Activated CD4-positive, alpha-beta T cell treated with anti-CD3 and anti-CD28 coated beads for 36 hours (primary cell): ENCODE data around the gene CACNA1B. TPM values are rescaled to one million over a fixed set of nuclear protein-coding genes. Genes with fewer than 3 reads are reported as not detected.

ENCODE experiments used
- ATAC-seq: fragments of 200-7000 bp; cut with Tn5 transposase; one replicate; pipeline ENCODE4 v1.10.0; 2021; ENCODE audit warnings: mild to moderate bottlenecking, moderate library complexity
- CTCF ChIA-PET: fragments of 350-600 bp; sonication (Branson Sonifier 250); formaldehyde crosslinking; loops from one replicate; lab custom pipeline; 2021; ENCODE audit warnings: antibody characterized with exemption; lab: Charles Lee
- POLR2A ChIA-PET: fragments of 350-600 bp; sonication (Branson Sonifier 250); formaldehyde crosslinking; loops from one replicate; lab custom pipeline; 2021; ENCODE audit warnings: antibody characterized with exemption, inconsistent platforms; lab: Charles Lee
- DNase-seq: peaks from one replicate; pipeline ENCODE4 v3.0.0-alpha.2; 2020
- H3K27ac Mint-ChIP-seq: one replicate; pipeline ENCODE4 v1.8.0; 2021; ENCODE audit warnings: mixed read lengths
- H3K27me3 Mint-ChIP-seq: one replicate; pipeline ENCODE4 v1.8.0; 2021; ENCODE audit warnings: mixed read lengths
- H3K36me3 Mint-ChIP-seq: one replicate; pipeline ENCODE4 v1.8.0; 2021; ENCODE audit warnings: low read depth, mixed read lengths
- H3K4me1 Mint-ChIP-seq: one replicate; pipeline ENCODE4 v1.8.0; 2021; ENCODE audit warnings: mixed read lengths
- H3K4me3 Mint-ChIP-seq: one replicate; pipeline ENCODE4 v1.8.0; 2021; ENCODE audit warnings: mild to moderate bottlenecking, moderate library complexity, mixed read lengths
- H3K9me3 Mint-ChIP-seq: one replicate; pipeline ENCODE4 v1.8.0; 2021; ENCODE audit warnings: low read depth, mixed read lengths
- intact Hi-C, 2 experiments: fragments of 100-400 bp; cut with DNase I in 1 of 2; cut with micrococcal nuclease in 1 of 2; formaldehyde crosslinking; loops; one replicate each; pipeline versions ENCODE4 v1.14.2 to v1.15.1; 2022 to 2024; cut with DNase I, micrococcal nuclease
- total RNA-seq, 2 experiments: library from RNA; stranded (reverse); gene quantifications; one replicate each; pipeline ENCODE4 v1.2.3, GENCODE V29; 2021

Gene CACNA1B
- total RNA-seq, 2 experiments from 2014 or later: 0.05 to 0.07 TPM

- no peak overlapping the region for H3K4me3 Mint-ChIP-seq
- ATAC-seq (no peak), DNase-seq (no peak)
- H3K9me3 Mint-ChIP-seq: no peaks in the 10 kb centered on the region
- CTCF ChIA-PET: no interaction called here
- H3K4me1 Mint-ChIP-seq: no peaks in the 10 kb centered on the region
- POLR2A ChIA-PET: interaction anchor here (0.6 kb wide), 1 partner anchor 366 kb away, joined by 4 read pairs; no protein-coding TSS in a partner anchor
- H3K27me3 Mint-ChIP-seq: no peaks in the 10 kb centered on the region
- intact Hi-C loops: no loop called here
- H3K36me3 Mint-ChIP-seq: no peaks in the 10 kb centered on the region
- H3K27ac Mint-ChIP-seq: no peak overlapping the region
These were observed 15.0 kb downstream of the CACNA1B start for GRCh38 chr9:137892424-137893191.

GRCh38 chr9:137893670-137894069 is 16.1 kb downstream of the CACNA1B start:
- Mint-ChIP-seq H3K36me3 (no peaks in the 10 kb centered on the region), H3K9me3 (peaks cover 5% of the 10 kb centered on the region), H3K27me3 (no peaks in the 10 kb centered on the region), H3K4me3 (no peak overlapping the region), H3K27ac (no peak overlapping the region), H3K4me1 (no peaks in the 10 kb centered on the region)
- intact Hi-C loops: no loop called here
- DNase-seq (no peak), ATAC-seq (no peak)
- ChIA-PET CTCF (no interaction called here), POLR2A (no interaction called here)

DNA sequence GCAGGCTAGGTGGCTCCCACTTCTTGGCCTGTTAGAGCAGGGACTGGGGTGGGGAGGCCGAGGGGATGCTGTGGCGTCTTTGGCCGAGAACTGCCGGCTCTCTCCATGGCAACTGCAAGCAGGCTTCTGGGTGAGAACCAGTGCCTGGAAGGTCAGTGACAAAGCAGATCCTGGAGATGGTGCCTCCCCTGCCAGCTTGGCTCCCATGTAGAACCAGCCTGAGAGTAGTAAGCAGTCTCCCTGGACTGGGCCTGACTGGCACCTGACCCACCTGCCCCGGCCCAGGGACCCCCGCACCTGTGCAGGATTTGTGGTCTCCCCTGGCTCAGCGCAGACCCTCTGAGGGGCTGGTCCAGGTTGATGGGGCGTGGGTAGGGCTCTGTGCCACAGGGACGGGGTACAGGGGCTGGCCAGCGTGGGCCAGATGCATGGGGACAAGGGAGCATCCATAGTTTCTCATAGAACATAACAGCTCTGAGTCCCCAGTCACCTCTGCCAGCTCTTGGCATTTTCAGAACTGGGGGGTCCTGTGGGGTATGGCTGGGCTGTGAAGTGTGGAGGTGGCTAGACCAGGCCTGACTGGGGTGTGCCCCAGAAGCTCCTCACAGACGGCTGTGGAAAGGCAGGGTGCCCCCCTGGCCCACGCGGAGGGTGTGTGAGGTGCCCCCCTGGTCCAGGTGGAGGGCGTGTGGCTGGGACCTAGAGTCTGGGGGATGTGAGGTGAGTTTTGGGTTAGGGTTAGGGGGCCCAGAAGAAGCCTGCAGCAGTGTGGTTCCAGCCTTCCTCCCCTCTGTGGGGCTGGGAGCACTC is 22.2 kb downstream of the CACNA1B start:
- no peak overlapping the region for H3K4me3 Mint-ChIP-seq
- H3K36me3 Mint-ChIP-seq: no peaks in the 10 kb centered on the region
- intact Hi-C loops: no loop called here
- DNase-seq (no peak), ATAC-seq (no peak)
- H3K27me3 Mint-ChIP-seq: peaks cover 14% of the 10 kb centered on the region
- H3K27ac Mint-ChIP-seq: no peak overlapping the region
- ChIA-PET POLR2A (no interaction called here), CTCF (no interaction called here)
- no peaks in the 10 kb centered on the region for H3K4me1 Mint-ChIP-seq
- peaks cover 5% of the 10 kb centered on the region for H3K9me3 Mint-ChIP-seq

DNA sequence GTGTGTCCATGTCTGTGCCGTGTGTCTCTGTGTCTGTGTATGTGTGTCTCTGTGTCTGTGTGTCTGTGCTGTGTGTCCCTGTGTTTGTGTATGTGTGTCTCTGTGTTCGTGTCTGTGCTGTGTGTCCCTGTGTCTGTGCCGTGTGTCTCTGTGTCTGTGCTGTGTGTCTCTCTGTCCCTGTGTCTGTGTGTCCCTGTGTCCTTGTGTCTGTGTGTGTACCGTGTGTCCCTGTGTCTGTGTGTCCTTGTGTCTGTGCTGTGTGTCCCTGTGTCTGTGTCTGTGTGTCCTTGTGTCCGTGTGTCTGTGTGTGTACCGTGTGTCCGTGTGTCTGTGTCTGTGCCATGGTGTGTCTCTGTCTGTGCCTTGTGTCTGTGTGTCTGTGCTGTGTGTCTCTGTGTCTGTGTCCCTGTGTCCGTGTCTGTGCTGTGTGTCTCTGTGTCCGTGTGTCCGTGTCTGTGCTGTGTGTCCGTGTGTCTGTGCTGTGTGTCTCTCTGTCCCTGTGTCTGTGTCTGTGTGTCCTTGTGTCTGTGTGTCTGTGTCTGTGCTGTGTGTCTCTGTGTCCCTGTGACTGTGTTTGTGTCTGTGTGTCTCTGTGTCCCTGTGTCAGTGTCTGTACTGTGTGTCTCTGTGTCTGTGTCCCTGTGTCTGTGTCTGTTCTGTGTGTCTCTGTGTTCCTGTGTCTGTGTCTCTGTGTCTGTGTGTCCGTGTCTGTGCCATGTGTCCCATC is 23.2 kb downstream of the CACNA1B start:
- no peaks in the 10 kb centered on the region for H3K4me1 Mint-ChIP-seq
- POLR2A ChIA-PET: no interaction called here
- H3K36me3 Mint-ChIP-seq: no peaks in the 10 kb centered on the region
- H3K27ac Mint-ChIP-seq: no peak overlapping the region
- intact Hi-C loops: no loop called here
- no peak overlapping the region for H3K4me3 Mint-ChIP-seq
- no peak for ATAC-seq
- DNase-seq: no peak
- H3K27me3 Mint-ChIP-seq: peaks cover 14% of the 10 kb centered on the region
- CTCF ChIA-PET: no interaction called here
- H3K9me3 Mint-ChIP-seq: peaks cover 5% of the 10 kb centered on the region

DNA sequence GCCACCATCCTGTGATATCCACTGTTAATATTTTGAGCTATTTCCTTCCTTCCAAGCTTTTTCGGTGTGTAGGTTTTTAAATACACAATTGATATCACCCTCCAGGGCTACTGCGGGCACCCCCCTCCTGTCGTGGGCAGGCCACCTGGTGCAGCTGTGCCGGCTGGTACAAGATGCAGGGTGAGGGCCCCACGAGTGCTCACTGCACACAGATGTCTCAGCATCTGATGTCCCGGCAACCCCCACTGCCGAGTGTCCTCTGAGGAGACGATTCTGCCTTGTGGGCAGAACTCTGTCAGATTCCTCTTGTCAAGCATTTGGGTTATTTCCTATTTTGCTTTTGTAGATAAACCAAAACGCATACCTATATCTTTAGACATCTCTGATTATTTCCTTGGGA is 25.1 kb downstream of the CACNA1B start:
- H3K27me3 Mint-ChIP-seq: peaks cover 14% of the 10 kb centered on the region
- intact Hi-C loops: no loop called here
- ATAC-seq (no peak), DNase-seq (no peak)
- H3K4me3 Mint-ChIP-seq: no peak overlapping the region
- H3K27ac Mint-ChIP-seq: no peak overlapping the region
- CTCF ChIA-PET: interaction anchor here (0.6 to 1.0 kb wide), 2 partner anchors 11 to 51 kb away, joined by 3 to 5 read pairs; no protein-coding TSS in a partner anchor
- POLR2A ChIA-PET: no interaction called here
- H3K4me1 Mint-ChIP-seq: no peaks in the 10 kb centered on the region
- peaks cover 5% of the 10 kb centered on the region for H3K9me3 Mint-ChIP-seq
- H3K36me3 Mint-ChIP-seq: no peaks in the 10 kb centered on the region

GRCh38 chr9:137905740-137906139 is 28.2 kb downstream of the CACNA1B start:
- ChIA-PET CTCF (no interaction called here), POLR2A (no interaction called here)
- Mint-ChIP-seq H3K27me3 (peaks cover 17% of the 10 kb centered on the region), H3K4me3 (no peak overlapping the region), H3K9me3 (no peaks in the 10 kb centered on the region), H3K36me3 (no peaks in the 10 kb centered on the region), H3K27ac (no peak overlapping the region), H3K4me1 (no peaks in the 10 kb centered on the region)
- DNase-seq (no peak), ATAC-seq (no peak)
- intact Hi-C loops: no loop called here

DNA sequence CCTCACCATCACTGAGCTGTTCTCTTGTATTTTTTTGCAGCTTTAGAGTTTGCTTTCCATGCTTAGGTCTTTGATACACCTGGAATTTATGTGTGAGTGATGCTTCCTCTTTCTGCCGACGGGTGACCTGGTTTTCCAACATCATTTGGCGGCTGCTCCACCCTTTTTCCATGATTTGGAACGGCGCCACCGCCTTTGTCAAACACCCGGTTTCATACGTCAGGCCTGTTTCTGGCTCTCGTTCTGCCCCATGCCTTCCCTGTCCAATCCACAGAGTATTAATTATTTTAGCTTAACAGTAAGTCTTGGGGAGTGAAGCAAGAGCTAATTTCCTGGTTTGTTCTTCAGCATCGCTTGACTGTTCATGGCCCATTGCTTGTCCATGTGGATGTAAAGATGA is 30.2 kb downstream of the CACNA1B start:
- ChIA-PET POLR2A (no interaction called here), CTCF (interaction anchor here (1.0 kb wide), 1 partner anchor 31 kb away, joined by 3 read pairs; no protein-coding TSS in a partner anchor)
- DNase-seq: no peak
- Mint-ChIP-seq H3K4me3 (no peak overlapping the region), H3K36me3 (no peaks in the 10 kb centered on the region), H3K4me1 (no peaks in the 10 kb centered on the region), H3K9me3 (no peaks in the 10 kb centered on the region), H3K27ac (no peak overlapping the region), H3K27me3 (peaks cover 11% of the 10 kb centered on the region)
- intact Hi-C loops: no loop called here
- ATAC-seq: no peak

DNA sequence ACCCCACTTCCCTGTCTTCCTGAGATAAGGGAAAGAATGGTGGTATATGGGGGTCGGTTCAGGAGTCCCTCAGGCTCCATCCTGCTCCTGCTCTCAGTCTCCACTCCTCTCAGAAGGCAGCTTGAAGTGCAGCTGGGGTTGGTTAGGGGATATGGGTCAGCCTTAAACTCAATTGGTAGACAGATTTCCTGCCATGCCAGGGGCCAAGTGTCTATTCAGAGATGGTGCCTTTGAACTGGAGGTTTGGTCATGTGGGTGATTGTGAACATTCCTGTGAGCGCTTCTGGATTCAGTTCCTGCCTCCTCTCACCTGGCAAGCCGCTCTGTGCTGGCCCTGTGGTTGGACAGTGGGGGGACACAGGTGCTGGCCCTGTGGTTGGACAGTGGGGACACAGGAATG is 35.1 kb downstream of the CACNA1B start:
- intact Hi-C loops: no loop called here

GRCh38 chr9:137913132-137913531 is 35.5 kb downstream of the CACNA1B start:
- intact Hi-C loops: no loop called here
- H3K27ac Mint-ChIP-seq: no peak overlapping the region

More for the DNA sequence above, 35.1 kb downstream of the CACNA1B start:
- ATAC-seq (no peak), DNase-seq (no peak)
- Mint-ChIP-seq H3K4me1 (no peaks in the 10 kb centered on the region), H3K36me3 (no peaks in the 10 kb centered on the region), H3K9me3 (no peaks in the 10 kb centered on the region), H3K27me3 (peaks cover 9% of the 10 kb centered on the region), H3K27ac (no peak overlapping the region), H3K4me3 (no peak overlapping the region)
- POLR2A ChIA-PET: no interaction called here
- CTCF ChIA-PET: no interaction called here

DNA sequence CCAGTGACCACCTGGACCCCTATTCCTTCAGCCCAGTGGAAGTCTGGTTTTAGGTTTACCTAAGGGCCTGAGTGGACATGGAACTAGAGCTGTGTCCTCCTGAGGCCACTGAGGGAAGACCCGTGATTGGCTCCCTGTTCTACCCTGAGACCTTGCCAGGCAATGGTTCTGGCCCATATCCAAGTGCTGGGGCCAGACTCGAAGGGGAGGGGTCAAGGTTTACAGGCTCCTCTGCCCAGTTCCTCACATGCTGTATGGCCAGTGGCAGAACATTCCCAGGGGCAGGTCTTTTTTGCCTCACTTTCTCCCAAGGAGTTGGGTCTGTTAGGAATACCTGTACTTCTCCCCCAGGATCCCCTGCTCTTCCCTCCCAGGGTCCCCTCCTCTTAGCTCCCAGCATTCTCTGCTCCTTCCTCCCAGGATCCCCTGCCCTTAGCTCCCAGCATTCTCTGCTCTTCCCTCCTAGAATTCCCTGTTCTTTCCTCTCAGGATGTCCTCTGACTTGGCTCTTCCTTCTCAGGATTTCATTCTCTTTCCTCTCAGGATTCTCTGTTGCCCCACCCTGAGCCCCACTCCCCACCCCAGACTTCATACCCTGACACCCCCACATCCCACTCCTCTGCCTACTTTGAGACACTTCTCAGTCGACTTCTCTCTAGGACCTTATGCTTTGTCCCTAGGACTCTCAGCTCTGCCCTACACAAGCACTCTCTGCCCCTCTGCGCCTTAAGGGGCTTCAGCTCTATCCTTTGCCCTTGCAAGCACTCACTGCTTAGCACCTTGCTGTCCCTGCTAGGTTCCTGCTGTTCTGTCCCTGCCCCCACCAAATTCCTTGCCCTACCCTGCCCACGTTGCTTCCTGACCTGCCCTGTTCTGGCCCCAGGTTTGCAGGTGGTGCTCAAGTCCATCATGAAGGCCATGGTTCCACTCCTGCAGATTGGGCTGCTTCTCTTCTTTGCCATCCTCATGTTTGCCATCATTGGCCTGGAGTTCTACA is 36.5 kb downstream of the CACNA1B start:
- ATAC-seq: no peak
- no peaks in the 10 kb centered on the region for H3K4me1 Mint-ChIP-seq
- H3K27me3 Mint-ChIP-seq: peaks cover 10% of the 10 kb centered on the region
- H3K27ac Mint-ChIP-seq: no peak overlapping the region
- intact Hi-C loops: no loop called here
- no peak overlapping the region for H3K4me3 Mint-ChIP-seq
- H3K36me3 Mint-ChIP-seq: no peaks in the 10 kb centered on the region
- no peak for DNase-seq
- CTCF ChIA-PET: interaction anchor here (1.4 kb wide), 1 partner anchor 11 kb away, joined by 5 read pairs; no protein-coding TSS in a partner anchor
- POLR2A ChIA-PET: no interaction called here
- H3K9me3 Mint-ChIP-seq: no peaks in the 10 kb centered on the region

More at GRCh38 chr9:137913132-137913531, 35.5 kb downstream of the CACNA1B start:
- ChIA-PET CTCF (interaction anchor here (1.4 kb wide), 1 partner anchor 10 kb away, joined by 5 read pairs; no protein-coding TSS in a partner anchor), POLR2A (no interaction called here)
- Mint-ChIP-seq H3K27me3 (peaks cover 9% of the 10 kb centered on the region), H3K36me3 (no peaks in the 10 kb centered on the region), H3K4me1 (no peaks in the 10 kb centered on the region), H3K9me3 (no peaks in the 10 kb centered on the region), H3K4me3 (no peak overlapping the region)
- DNase-seq: no peak
- ATAC-seq: no peak
